Panc1 (cell line): ENCODE results near the gene LPIN3. TPM values are rescaled to one million over a fixed set of nuclear protein-coding genes. Genes with fewer than 3 reads are reported as not detected.

Experiments used
- ATAC-seq: fragments of 200-7000 bp; cut with Tn5 transposase; 2 replicates; pipeline ENCODE4 v1.9.1; 2020; ENCODE audit warnings: mild to moderate bottlenecking, moderate library complexity
- BruUV-seq: library from RNA; stranded (reverse); fragments of 400-500 nt; replicated peaks from 2 replicates; lab custom pipeline; 2021; lab: Mats Ljungman, UMichigan
- CTCF ChIA-PET: fragments of 300-600 bp; sonication (Branson Sonifier 250); formaldehyde crosslinking; loops from one replicate; lab custom pipeline; 2022; ENCODE audit warnings: antibody characterized with exemption; lab: Charles Lee
- POLR2A ChIA-PET: fragments of 300-600 bp; sonication (Branson Sonifier 250); formaldehyde crosslinking; loops from one replicate; lab custom pipeline; 2022; ENCODE audit warnings: antibody characterized with exemption; lab: Charles Lee
- DNase-seq: peaks from one replicate; pipeline ENCODE4 v3.0.0-alpha.2; 2010; ENCODE audit warnings: low read depth, low spot score
- H3K27ac ChIP-seq: 2 replicates; pipeline ENCODE4 v1.5.1; 2011; ENCODE audit warnings: mild to moderate bottlenecking, low read length, inconsistent platforms
- H3K27me3 ChIP-seq: fragments of 200-500 bp; sonication (Bioruptor generic); 2 replicates; pipeline ENCODE4 v1.6.0; 2014; ENCODE audit warnings: low read length, inconsistent platforms; ENCODE audit not compliant: control insufficient read depth, insufficient read depth
- H3K36me3 ChIP-seq: fragments of 200-500 bp; sonication (Bioruptor generic); 2 replicates; pipeline ENCODE4 v1.5.1; 2014; ENCODE audit warnings: inconsistent platforms, mild to moderate bottlenecking, low read length, moderate library complexity; ENCODE audit not compliant: control insufficient read depth, insufficient read depth
- H3K4me1 ChIP-seq: 2 replicates; pipeline ENCODE4 v1.5.1; 2011; ENCODE audit warnings: inconsistent platforms, mild to moderate bottlenecking, low read length, moderate library complexity; ENCODE audit not compliant: control insufficient read depth, insufficient read depth
- H3K4me3 ChIP-seq, 2 experiments: 2 replicates each; pipeline ENCODE4 v1.5.1; 2011 to 2012; ENCODE audit warnings: low read depth in 2 of 2, low read length in 2 of 2, mild to moderate bottlenecking in 2 of 2, inconsistent platforms in 1 of 2, moderate library complexity in 1 of 2
- H3K9me3 ChIP-seq: fragments of 200-500 bp; sonication (Bioruptor generic); 2 replicates; pipeline ENCODE4 v1.5.1; 2014; ENCODE audit warnings: low read depth, mild to moderate bottlenecking, inconsistent platforms, low read length, moderate library complexity; ENCODE audit not compliant: control insufficient read depth, insufficient read depth
- POLR2AphosphoS5 ChIP-seq: IDR thresholded peaks from 2 replicates; pipeline ENCODE4 v1.6.1; 2012; ENCODE audit warnings: mild to moderate bottlenecking, low read depth, low read length, moderate library complexity
- SIN3A ChIP-seq: IDR thresholded peaks from 2 replicates; pipeline ENCODE4 v1.6.1; 2012; ENCODE audit warnings: low read depth, mild to moderate bottlenecking, low read length, moderate library complexity, borderline replicate concordance; ENCODE audit not compliant: insufficient read depth
- TCF7L2 ChIP-seq: IDR thresholded peaks from 2 replicates; pipeline ENCODE4 v1.6.1; 2011; ENCODE audit warnings: mild to moderate bottlenecking, low read depth, low read length, inconsistent platforms
- in situ Hi-C: cut with HindIII; loops from 2 replicates; pipeline ENCODE4 v1.10.0; 2016; ENCODE audit warnings: low sequenced_read_pairs, low pct_unique_long_range_greater_than_20kb
- intact Hi-C: fragments of 100-400 bp; cut with micrococcal nuclease; formaldehyde crosslinking; loops from one replicate; pipeline ENCODE4 v1.10.0; 2022; ENCODE audit not compliant: unreplicated experiment
- total RNA-seq: library from RNA; stranded (reverse); gene quantifications from one replicate; pipeline ENCODE4 v1.2.1, GENCODE V29; 2021; ENCODE audit not compliant: unreplicated experiment
- TF ChIP-seq, protein P1 (sequence below): fragments of 450-650 bp; IDR thresholded peaks from 2 replicates; pipeline ENCODE4 v1.5.1; 2017; ENCODE audit warnings: mild to moderate bottlenecking
- TF ChIP-seq, protein P2 (sequence below), 2 experiments: IDR thresholded peaks; 2 replicates each; pipeline ENCODE4 v1.6.1; 2011 to 2012; ENCODE audit warnings: low read depth in 2 of 2, control low read depth in 1 of 2, low read length in 1 of 2, mild to moderate bottlenecking in 1 of 2, moderate library complexity in 1 of 2; ENCODE audit not compliant: insufficient read depth in 1 of 2

Gene LPIN3
- total RNA-seq, 1 experiment from 2014 or later: 21.0 TPM

DNA sequence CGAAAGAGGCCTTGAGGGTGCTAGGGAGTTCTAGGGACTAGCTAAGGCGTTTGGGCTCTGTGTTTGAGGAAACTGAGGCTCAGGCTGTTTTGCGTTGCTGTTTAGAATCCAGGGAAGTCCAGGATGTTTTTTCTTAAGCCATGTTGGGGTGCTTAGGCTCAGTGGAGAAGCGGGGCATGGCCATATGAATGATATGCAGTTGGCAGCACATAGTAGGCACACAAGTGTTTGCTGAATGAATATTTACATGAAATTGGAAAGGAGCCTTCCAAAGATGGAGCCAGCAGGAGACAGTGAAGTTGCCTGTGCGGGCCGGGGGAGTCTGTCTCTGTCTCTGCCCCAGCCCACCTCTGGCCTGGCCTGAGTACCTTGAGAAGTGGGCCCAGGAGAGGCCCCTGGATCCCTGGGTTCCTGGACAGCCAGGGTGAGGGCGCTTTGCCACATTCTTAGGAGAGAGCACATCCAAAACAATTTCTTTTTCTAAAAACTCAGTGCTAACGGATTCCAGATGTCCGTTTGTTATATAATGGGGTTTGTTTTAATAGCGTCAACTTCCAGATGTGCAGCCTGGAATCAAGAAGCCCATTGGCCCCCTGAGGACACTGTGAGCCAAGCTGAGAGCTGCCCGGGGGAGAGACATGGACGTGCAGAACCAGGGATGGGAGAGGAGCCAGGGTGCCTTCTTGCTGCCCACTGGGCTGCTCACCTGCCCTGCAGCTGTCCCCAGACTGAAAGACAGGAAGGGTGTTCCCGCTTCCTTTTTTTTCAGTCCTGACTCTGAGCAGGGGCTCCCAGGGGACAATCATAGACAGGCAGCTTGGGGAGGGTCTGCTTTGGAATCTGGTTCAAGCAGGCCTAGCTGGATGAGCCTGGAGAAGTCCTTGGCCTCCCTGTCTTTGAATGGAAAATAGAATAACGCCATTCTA, 46.1 kb downstream of the LPIN3 start:
- in situ Hi-C loops (no loop called here), intact Hi-C loops (no loop called here)
- no peaks in the 10 kb centered on the region for H3K36me3 ChIP-seq
- H3K9me3 ChIP-seq: no peaks in the 10 kb centered on the region
- BruUV-seq: no TSS peak
- H3K27me3 ChIP-seq: 0 out of 2 replicates have a peak, but pooled peaks cover 3% of the 10 kb centered on the region
- ATAC-seq (no peak), DNase-seq (no peak)
- no peak overlapping the region for H3K4me3 ChIP-seq
- H3K27ac ChIP-seq: no peak overlapping the region
- ChIA-PET POLR2A (no interaction called here), CTCF (interaction anchor here (0.6 to 0.7 kb wide), 3 partner anchors 7 to 46 kb away, joined by 4 to 5 read pairs (median 4); partner anchors contain the start of gene LPIN3)
- TF ChIP-seq, protein P1, sequence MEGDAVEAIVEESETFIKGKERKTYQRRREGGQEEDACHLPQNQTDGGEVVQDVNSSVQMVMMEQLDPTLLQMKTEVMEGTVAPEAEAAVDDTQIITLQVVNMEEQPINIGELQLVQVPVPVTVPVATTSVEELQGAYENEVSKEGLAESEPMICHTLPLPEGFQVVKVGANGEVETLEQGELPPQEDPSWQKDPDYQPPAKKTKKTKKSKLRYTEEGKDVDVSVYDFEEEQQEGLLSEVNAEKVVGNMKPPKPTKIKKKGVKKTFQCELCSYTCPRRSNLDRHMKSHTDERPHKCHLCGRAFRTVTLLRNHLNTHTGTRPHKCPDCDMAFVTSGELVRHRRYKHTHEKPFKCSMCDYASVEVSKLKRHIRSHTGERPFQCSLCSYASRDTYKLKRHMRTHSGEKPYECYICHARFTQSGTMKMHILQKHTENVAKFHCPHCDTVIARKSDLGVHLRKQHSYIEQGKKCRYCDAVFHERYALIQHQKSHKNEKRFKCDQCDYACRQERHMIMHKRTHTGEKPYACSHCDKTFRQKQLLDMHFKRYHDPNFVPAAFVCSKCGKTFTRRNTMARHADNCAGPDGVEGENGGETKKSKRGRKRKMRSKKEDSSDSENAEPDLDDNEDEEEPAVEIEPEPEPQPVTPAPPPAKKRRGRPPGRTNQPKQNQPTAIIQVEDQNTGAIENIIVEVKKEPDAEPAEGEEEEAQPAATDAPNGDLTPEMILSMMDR: no peak
- TF ChIP-seq POLR2AphosphoS5 (no peak), TCF7L2 (no peak)
- TF ChIP-seq, protein P2, sequence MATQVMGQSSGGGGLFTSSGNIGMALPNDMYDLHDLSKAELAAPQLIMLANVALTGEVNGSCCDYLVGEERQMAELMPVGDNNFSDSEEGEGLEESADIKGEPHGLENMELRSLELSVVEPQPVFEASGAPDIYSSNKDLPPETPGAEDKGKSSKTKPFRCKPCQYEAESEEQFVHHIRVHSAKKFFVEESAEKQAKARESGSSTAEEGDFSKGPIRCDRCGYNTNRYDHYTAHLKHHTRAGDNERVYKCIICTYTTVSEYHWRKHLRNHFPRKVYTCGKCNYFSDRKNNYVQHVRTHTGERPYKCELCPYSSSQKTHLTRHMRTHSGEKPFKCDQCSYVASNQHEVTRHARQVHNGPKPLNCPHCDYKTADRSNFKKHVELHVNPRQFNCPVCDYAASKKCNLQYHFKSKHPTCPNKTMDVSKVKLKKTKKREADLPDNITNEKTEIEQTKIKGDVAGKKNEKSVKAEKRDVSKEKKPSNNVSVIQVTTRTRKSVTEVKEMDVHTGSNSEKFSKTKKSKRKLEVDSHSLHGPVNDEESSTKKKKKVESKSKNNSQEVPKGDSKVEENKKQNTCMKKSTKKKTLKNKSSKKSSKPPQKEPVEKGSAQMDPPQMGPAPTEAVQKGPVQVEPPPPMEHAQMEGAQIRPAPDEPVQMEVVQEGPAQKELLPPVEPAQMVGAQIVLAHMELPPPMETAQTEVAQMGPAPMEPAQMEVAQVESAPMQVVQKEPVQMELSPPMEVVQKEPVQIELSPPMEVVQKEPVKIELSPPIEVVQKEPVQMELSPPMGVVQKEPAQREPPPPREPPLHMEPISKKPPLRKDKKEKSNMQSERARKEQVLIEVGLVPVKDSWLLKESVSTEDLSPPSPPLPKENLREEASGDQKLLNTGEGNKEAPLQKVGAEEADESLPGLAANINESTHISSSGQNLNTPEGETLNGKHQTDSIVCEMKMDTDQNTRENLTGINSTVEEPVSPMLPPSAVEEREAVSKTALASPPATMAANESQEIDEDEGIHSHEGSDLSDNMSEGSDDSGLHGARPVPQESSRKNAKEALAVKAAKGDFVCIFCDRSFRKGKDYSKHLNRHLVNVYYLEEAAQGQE (IDR thresholded peaks at IDR 0.05; ENCODE audit: insufficient read depth in 1 of 2, low read depth in 2 of 2, low read length in 1 of 2): no peak
- H3K4me1 ChIP-seq: no peaks in the 10 kb centered on the region; the same call in 1 of the 2 replicates

DNA sequence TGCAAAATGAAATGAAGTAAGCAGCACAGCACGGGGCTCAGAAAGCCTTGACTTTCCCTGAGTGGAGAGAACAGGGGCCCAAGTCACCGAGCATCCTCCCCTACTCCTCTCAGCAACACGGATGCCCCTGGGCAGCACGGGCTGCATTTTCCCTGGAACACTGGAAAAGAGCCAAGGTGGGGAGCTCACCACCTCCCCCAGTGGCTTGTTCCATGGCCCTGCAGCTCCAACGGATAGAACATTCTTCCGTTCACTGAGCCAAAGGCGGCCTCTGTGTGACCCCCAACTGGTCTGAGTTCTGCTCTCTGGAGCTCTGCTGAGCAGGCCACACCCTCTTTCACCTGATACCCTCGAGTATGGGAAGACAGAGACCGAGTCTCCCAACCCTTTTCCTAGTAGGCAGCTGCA, 46.8 kb downstream of the LPIN3 start:
- ChIA-PET POLR2A (no interaction called here), CTCF (interaction anchor here (0.6 kb wide), 1 partner anchor 8 kb away, joined by 4 read pairs; no protein-coding TSS in a partner anchor)
- intact Hi-C loops: no loop called here

More for the DNA sequence above, 46.8 kb downstream of the LPIN3 start:
- no peak for DNase-seq
- no TSS peak for BruUV-seq
- in situ Hi-C loops: no loop called here
- no peak overlapping the region for H3K4me3 ChIP-seq
- no peak overlapping the region for H3K27ac ChIP-seq
- peaks cover 1% of the 10 kb centered on the region; the same call in 1 of the 2 replicates for H3K4me1 ChIP-seq
- H3K9me3 ChIP-seq: no peaks in the 10 kb centered on the region
- TF ChIP-seq TCF7L2: no peak
- TF ChIP-seq, protein P2 (IDR thresholded peaks at IDR 0.05; ENCODE audit: insufficient read depth in 1 of 2, low read depth in 2 of 2, low read length in 1 of 2): no peak
- no peak for TF ChIP-seq SIN3A
- TF ChIP-seq POLR2AphosphoS5: no peak
- TF ChIP-seq, protein P1: no peak
- 0 out of 2 replicates have a peak, but pooled peaks cover under 1% of the 10 kb centered on the region for H3K27me3 ChIP-seq
- no peaks in the 10 kb centered on the region for H3K36me3 ChIP-seq
- no peak; the same call in 1 of the 2 replicates for ATAC-seq
